ENCODE data around the gene GPR55. TPM values are rescaled to one million over a fixed set of nuclear protein-coding genes. Genes with fewer than 3 reads are reported as not detected.

GPR55 gene
- total RNA-seq, 1 experiment from 2014 or later, result not detected

- no peak for TF ChIP-seq SMAD3 (CRISPR knock-in tag; IDR thresholded peaks at IDR 0.05; ENCODE audit: borderline replicate concordance)
- no peak for TF ChIP-seq NFYB (CRISPR knock-in tag; conservative IDR thresholded peaks at IDR 0.05; ENCODE audit: low read depth)
- TF ChIP-seq ZNF512 (CRISPR knock-in tag; IDR thresholded peaks at IDR 0.05; ENCODE audit: borderline replicate concordance), result no peak
- TF ChIP-seq GABPB1 (CRISPR knock-in tag; IDR thresholded peaks at IDR 0.05), result no peak
These were observed 1.9 kb downstream of the GPR55 start (continued) for GRCh38 chr2:230922951-230923717.

GRCh38 chr2:230921806-230922595, 3.0 kb downstream of the GPR55 start:
- Mint-ChIP-seq H3K27me3 (ENCODE audit: low read depth) (no peaks in the 10 kb centered on the region), H3K36me3 (no peaks in the 10 kb centered on the region), H3K27ac (no peak overlapping the region), H3K4me1 (peaks cover 9% of the 10 kb centered on the region), H3K4me3 (no peak overlapping the region), H3K9me3 (no peaks in the 10 kb centered on the region)
- POLR2A ChIA-PET, result no interaction called here
- ATAC-seq (no peak), DNase-seq (ENCODE audit: low spot score) (peak; percentile 8)
- CTCF ChIA-PET, result no interaction called here
- TF ChIP-seq ETV6 (CRISPR knock-in tag; IDR thresholded peaks at IDR 0.05), result no peak
- no peak for TF ChIP-seq JAZF1 (CRISPR knock-in tag; IDR thresholded peaks at IDR 0.05)
- no peak for TF ChIP-seq ATF2 (CRISPR knock-in tag; IDR thresholded peaks at IDR 0.05; ENCODE audit: borderline replicate concordance, low read depth)
- TF ChIP-seq ZNF232 (CRISPR knock-in tag; IDR thresholded peaks at IDR 0.05), result no peak
- no peak for TF ChIP-seq NR2C2 (CRISPR knock-in tag; IDR thresholded peaks at IDR 0.05)
- TF ChIP-seq MXD4 (CRISPR knock-in tag; IDR thresholded peaks at IDR 0.05; ENCODE audit: borderline replicate concordance), result no peak
- no peak for TF ChIP-seq FOXJ3 (CRISPR knock-in tag; IDR thresholded peaks at IDR 0.05; ENCODE audit: borderline replicate concordance)
- no peak for TF ChIP-seq ZBTB43 (CRISPR knock-in tag; IDR thresholded peaks at IDR 0.05)
- no peak for TF ChIP-seq CBFB (CRISPR knock-in tag; IDR thresholded peaks at IDR 0.05; ENCODE audit: low read depth)
- TF ChIP-seq ZNF396 (CRISPR knock-in tag; IDR thresholded peaks at IDR 0.05; ENCODE audit: borderline replicate concordance), result no peak
- no peak for TF ChIP-seq AR (CRISPR knock-in tag; IDR thresholded peaks at IDR 0.05)

Measured in WTC11 (cell line).